Coronary artery (tissue), 2 donors: ENCODE results near the gene SYT5.
"Not testable (repeated sequence)": the region's sequence is repeated elsewhere in the genome, so short reads cannot be mapped to it uniquely, and the experiment has no call there.

Experiments
- DNase-seq: peaks from one replicate; pipeline ENCODE4 v3.0.0-alpha.2; 2017; ENCODE audit warnings: low spot score
- H3K27ac ChIP-seq, 2 donors: fragments of 200-600 bp; sonication (generic); one replicate each; pipeline ENCODE4 v1.5.1; 2016 to 2019
- H3K4me3 ChIP-seq: fragments of 200-600 bp; sonication (generic); 2 replicates; pipeline ENCODE4 v1.5.1; 2016; ENCODE audit warnings: mild to moderate bottlenecking, moderate library complexity
- TF ChIP-seq, protein P1 (sequence below): fragments of 200-600 bp; sonication (generic); IDR thresholded peaks from one replicate; pipeline ENCODE4 v1.5.1; 2019; ENCODE audit warnings: antibody characterized with exemption

The SYT5 gene

DNA sequence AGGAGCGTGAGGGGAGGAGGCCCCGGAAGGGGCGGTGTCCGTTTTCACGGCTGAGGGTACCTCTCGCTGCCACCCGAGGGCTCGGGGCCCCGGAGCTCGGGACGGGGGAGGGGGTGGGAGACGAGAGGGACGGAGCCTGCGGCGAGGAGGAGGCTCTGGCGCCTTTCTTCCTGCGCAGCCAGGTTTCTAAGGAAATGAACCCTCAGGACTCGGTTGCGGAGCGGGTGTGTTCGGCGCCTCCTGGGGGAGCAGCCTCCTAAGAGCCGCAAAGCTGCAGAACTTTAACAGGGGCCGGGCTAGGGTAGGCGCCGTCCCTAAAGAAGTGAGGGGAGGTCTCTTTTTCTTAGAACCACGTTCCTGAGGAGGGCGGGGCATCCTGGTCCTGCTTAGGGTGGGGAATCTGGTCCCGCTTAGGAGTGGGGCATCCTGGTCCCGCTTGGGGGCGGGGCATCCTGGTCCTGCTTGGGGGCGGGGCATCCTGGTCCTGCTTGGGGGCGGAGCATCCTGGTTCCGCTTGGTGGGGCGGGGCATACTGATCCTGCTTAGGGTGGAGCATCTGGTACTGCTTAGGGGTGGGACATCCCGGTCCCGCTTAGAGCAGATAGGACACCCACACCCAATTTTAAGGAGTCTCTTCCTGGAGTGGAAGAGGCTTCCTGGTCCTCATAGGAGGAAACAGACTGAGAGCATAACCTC, 6.2 kb downstream of the SYT5 start:
- Histone ChIP-seq H3K4me3 (peak overlapping the region; percentile 64), H3K27ac (peak overlapping the region in 1 of 2 donors; percentile 27)
- no peak for DNase-seq
- TF ChIP-seq, protein P1, sequence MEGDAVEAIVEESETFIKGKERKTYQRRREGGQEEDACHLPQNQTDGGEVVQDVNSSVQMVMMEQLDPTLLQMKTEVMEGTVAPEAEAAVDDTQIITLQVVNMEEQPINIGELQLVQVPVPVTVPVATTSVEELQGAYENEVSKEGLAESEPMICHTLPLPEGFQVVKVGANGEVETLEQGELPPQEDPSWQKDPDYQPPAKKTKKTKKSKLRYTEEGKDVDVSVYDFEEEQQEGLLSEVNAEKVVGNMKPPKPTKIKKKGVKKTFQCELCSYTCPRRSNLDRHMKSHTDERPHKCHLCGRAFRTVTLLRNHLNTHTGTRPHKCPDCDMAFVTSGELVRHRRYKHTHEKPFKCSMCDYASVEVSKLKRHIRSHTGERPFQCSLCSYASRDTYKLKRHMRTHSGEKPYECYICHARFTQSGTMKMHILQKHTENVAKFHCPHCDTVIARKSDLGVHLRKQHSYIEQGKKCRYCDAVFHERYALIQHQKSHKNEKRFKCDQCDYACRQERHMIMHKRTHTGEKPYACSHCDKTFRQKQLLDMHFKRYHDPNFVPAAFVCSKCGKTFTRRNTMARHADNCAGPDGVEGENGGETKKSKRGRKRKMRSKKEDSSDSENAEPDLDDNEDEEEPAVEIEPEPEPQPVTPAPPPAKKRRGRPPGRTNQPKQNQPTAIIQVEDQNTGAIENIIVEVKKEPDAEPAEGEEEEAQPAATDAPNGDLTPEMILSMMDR, result no peak

DNA sequence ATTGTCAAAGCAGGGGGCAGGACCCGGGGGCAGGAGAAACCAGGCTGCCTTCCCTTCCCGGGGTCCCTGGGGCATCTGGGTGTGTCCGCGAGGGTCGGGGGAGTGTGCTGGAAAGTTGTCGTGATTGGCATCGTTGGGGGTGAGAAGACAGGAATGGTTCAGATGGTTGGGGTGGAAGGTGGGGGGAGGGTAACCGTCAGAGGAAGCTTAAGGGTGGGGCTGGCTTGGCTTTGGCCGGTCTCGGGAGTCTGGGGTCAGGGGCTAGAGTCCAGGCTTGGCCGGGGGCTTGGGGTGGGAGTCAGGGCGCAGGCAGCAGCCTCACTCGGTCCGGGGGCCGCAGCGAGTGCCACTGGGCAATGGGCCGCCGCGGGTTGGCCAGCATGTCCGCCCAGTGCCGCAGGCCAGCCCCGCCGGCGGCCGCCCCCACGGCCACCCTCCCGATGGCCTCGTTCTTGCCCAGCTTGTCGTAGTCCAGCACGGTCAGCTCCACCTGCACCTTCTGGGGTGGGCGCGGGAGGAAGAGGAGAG, 6.8 kb downstream of the SYT5 start:
- H3K4me3 ChIP-seq, result peak overlapping the region; percentile 64
- DNase-seq, result no peak

DNA sequence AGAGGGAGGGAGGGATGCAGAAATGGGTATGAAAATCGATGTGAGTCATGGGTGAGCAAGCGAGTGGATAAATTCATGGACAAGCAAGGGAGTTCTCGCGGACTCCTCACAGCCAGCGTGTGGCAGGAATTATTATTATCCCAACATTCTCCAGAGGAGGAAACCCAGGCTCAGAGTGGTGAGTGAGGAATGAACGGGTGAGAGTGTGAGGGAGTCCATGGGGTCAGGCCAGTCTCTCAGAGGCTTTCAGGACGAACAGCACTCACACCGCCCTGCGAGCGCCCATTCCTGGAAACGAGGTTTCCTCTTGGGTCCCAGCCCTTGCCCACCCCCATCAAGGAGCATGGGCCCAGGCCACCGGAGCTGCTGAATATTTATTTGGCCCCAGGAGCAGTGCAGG, 7.3 kb downstream of the SYT5 start:
- DNase-seq, result no peak
- Histone ChIP-seq H3K27ac (no peak overlapping the region), H3K4me3 (peak overlapping the region; percentile 64)
- TF ChIP-seq, protein P1, result no peak

More for the DNA sequence above, 6.8 kb downstream of the SYT5 start:
- peak overlapping the region in 1 of 2 donors; percentile 27 for H3K27ac ChIP-seq
- TF ChIP-seq, protein P1, result no peak

DNA sequence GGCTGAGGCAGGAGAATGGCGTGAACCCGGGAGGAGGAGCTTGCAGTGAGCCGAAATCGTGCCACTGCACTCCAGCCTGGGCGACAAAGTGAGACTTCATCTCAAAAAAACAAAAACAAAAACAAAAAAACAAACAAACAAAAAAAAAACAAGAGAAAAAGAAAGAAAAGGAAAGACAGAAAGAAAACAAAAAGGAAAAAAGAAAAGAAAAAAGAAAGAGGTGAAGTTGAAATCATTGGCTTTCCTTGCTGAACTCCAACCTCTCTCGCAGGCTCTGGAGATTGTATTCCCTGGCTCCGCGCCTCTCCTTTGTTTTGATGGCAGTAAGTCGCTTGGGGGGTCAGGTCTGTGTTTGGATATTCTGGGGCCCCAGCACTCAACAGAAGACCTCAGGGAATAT, 7.8 kb downstream of the SYT5 start:
- not testable (repeated sequence) for H3K4me3 ChIP-seq, H3K27ac ChIP-seq, DNase-seq

DNA sequence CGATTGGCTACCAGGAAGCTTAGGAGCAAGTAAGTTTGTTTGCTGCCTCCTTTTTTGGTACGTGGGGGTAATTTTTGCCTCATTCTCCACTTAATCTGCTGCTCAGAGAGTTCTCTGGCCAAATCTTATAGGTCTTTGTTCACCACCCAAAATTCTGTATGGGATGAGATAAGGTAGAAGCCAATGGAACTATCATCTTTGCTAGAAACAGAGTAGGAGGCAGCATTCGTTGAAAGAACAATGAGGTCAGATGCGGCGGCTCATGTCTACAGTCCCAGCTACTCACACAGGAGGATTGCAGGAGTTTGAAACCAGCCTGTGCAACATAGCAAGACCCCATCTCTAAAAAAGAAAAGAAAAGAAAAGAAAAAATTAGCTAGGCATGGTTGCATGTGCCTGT, 8.6 kb downstream of the SYT5 start:
- no peak overlapping the region for H3K4me3 ChIP-seq
- no peak for DNase-seq
- no peak overlapping the region for H3K27ac ChIP-seq
- TF ChIP-seq, protein P1, result no peak

DNA sequence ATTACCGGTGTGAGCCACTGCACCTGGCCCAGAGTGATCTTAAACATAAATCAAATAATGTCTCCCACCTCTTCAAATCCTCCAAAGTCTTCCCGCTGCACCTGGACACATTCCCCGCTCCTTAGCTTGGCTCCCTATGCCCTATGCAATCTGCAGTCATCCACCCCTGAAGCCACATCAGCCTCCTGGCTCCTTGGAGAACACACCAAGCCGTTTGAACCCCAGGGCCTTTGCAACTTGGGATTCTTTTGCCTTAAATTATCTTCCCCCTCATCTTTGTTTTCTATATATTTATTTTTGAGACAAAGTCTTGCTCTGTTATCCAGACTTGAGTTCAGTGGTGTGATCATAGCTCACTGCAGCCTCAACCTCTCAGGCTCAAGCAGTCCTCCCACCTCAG, 11.0 kb downstream of the SYT5 start:
- H3K4me3 ChIP-seq, result no peak overlapping the region
- TF ChIP-seq, protein P1, result no peak
- H3K27ac ChIP-seq, result no peak overlapping the region
- no peak for DNase-seq

DNA sequence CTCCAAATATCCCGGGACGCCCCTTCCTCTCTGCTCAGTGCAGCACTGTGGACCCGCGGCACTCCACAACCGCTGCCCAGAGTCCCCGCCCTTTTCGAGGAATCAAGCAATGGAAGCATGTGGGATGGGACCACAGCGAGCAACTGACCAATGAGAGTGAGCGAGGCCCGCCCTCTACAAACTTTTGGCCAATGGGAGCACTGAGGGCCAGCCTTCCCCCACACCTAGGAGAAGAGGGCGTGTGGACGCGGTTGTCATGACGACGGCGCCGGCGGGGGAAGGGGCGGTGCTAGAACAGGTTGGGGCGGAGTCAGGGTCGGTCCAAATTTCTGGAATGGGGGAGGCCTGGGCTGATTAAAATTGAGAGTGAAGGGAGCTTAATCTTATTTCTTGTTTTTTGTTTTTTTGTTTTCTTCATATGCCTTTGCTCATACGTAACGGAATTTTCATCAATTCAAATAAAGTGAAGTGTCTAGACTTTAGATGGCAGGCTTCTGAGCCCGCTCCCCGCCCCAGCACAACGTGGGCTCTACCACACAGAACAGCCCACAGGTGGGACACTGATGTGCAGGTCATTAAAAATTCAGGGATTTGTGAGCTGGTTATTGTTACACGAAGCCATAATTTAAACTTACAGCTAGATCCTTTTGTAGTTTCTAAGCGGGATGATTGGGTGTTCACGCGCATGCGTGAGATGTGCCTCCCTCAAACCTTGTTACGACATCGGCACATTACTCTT, 13.4 kb downstream of the SYT5 start, which contains the start of gene DNAAF3:
Gene DNAAF3 (minus strand): TSS at position 84 of the 739 bp plus-strand sequence. CDS start 200 bp downstream, outside the sequence.
- TF ChIP-seq, protein P1, result no peak
- Histone ChIP-seq H3K27ac (peak within 1 kb of the TSS in 1 of 2 donors; percentile 13), H3K4me3 (peak within 1 kb of the TSS; percentile 69)
- peak; percentile 87 for DNase-seq
